SK-N-SH treated with all-trans-retinoic acid at 6 μM for 48 hours (cell line): ENCODE measurements around the gene MMP2.

Source experiments
- ESRRG ChIP-seq: fragments of 250-450 bp; sonication (Bioruptor Pico); IDR thresholded peaks from 2 replicates; pipeline ENCODE4 v1.6.1; 2021; ENCODE audit warnings: mild to moderate bottlenecking
- ISL1 ChIP-seq: fragments of 250-450 bp; sonication (Bioruptor Pico); IDR thresholded peaks from 2 replicates; pipeline ENCODE4 v2.1.2; 2022; ENCODE audit warnings: mild to moderate bottlenecking, moderate library complexity
- RARB ChIP-seq: fragments of 250-450 bp; sonication (Bioruptor Pico); IDR thresholded peaks from 2 replicates; pipeline ENCODE4 v1.8.0; 2021; ENCODE audit warnings: mild to moderate bottlenecking, moderate library complexity
- SNAI2 ChIP-seq: fragments of 250-450 bp; sonication (Bioruptor Pico); IDR thresholded peaks from 2 replicates; pipeline ENCODE4 v1.5.0; 2020; ENCODE audit warnings: mild to moderate bottlenecking, moderate library complexity
- TOX ChIP-seq: fragments of 250-450 bp; sonication (Bioruptor Pico); IDR thresholded peaks from 2 replicates; pipeline ENCODE4 v1.8.0; 2021; ENCODE audit warnings: mild to moderate bottlenecking, moderate library complexity, borderline replicate concordance
- ZNF565 ChIP-seq: fragments of 450-650 bp; formaldehyde crosslinking; conservative IDR thresholded peaks from 2 replicates; pipeline ENCODE4 v1.5.0; 2020; ENCODE audit warnings: low read depth, mild to moderate bottlenecking, moderate library complexity
- ZNF8 ChIP-seq: fragments of 450-650 bp; formaldehyde crosslinking; IDR thresholded peaks from 2 replicates; pipeline ENCODE4 v1.5.0; 2020; ENCODE audit warnings: mild to moderate bottlenecking, moderate library complexity

- TF ChIP-seq ESRRG (CRISPR knock-in tag) (no peak), ISL1 (CRISPR knock-in tag) (no peak), RARB (CRISPR knock-in tag) (no peak), TOX (CRISPR knock-in tag) (no peak), ZNF565 (CRISPR knock-in tag) (no peak), SNAI2 (CRISPR knock-in tag) (no peak), ZNF8 (CRISPR knock-in tag) (no peak)
These were observed 26.0 kb upstream of the MMP2 start for GRCh38 chr16:55452996-55453395.
